Measurements from ENCODE around the gene PSTPIP2. TPM values are rescaled to one million over a fixed set of nuclear protein-coding genes. Genes with fewer than 3 reads are reported as not detected.

The PSTPIP2 gene
- total RNA-seq, 1 experiment from 2014 or later: 3.3 TPM

DNA sequence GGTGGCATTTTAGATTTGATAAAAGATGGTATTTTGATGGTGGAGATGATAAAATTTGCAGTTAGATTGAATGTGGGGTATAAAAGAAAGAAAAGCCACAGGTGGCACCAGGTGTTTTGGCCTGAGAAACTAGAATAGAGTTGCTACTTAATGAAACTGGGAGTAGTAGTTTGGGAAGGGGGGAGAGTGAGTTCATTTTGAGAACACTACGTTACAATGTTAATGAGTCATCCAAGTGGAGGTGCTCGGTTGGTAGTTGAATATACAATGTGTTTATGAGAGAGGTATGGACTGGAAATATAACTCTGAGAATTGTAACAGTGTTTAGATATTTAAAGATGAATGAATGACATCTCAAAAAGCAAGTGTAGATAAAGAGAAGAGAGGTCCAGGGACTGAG, 131.3 kb downstream of the PSTPIP2 start:
- no peak overlapping the region for H2BK5ac ChIP-seq (ENCODE audit: insufficient read length, low read length)
- no peak overlapping the region for H3K4ac ChIP-seq (ENCODE audit: low read depth, low read length)

More for the DNA sequence above, 131.3 kb downstream of the PSTPIP2 start:
- Histone ChIP-seq H4K91ac (ENCODE audit: insufficient read length, low read depth, low read length) (no peak overlapping the region), H4K5ac (ENCODE audit: insufficient read length, low read depth, low read length) (no peak overlapping the region), H3K4me1 (ENCODE audit: insufficient read depth, low read length) (no peaks in the 10 kb centered on the region), H3K9me3 (ENCODE audit: control insufficient read depth, low read depth, low read length) (no peaks in the 10 kb centered on the region), H2AFZ (ENCODE audit: low read length) (no peak overlapping the region), H3K14ac (ENCODE audit: insufficient read depth, low read length) (no peak overlapping the region), H3T11ph (ENCODE audit: low read length) (no peak overlapping the region), H2BK120ac (ENCODE audit: low read depth, low read length, poor library complexity, severe bottlenecking) (no peak overlapping the region), H3K23me2 (ENCODE audit: insufficient read length, low read depth, low read length, poor library complexity, severe bottlenecking) (no peaks in the 10 kb centered on the region), H2BK20ac (ENCODE audit: low read depth, low read length, poor library complexity, severe bottlenecking) (no peak overlapping the region), H2AK5ac (ENCODE audit: insufficient read length, low read length) (no peak overlapping the region), H4K20me1 (ENCODE audit: control insufficient read depth, insufficient read depth, insufficient read length) (no peaks in the 10 kb centered on the region), H2BK12ac (ENCODE audit: insufficient read length, low read depth, low read length) (no peak overlapping the region), H3K23ac (ENCODE audit: insufficient read length, low read depth, low read length) (no peak overlapping the region), H3K9ac (ENCODE audit: extremely low read depth, insufficient read length, low read length) (no peak overlapping the region), H3K27ac (ENCODE audit: insufficient read length, low read depth, low read length) (no peak overlapping the region), H3K27me3 (ENCODE audit: insufficient read depth, low read length) (no peaks in the 10 kb centered on the region), H4K8ac (replicated peaks; ENCODE audit: insufficient read length, low read depth, low read length) (no peak overlapping the region), H3K18ac (ENCODE audit: insufficient read length, low read depth, low read length) (no peak overlapping the region), H2BK15ac (ENCODE audit: low read depth, low read length) (no peak overlapping the region), H3K79me1 (ENCODE audit: insufficient read depth, low read depth, low read length, poor library complexity, severe bottlenecking) (no peaks in the 10 kb centered on the region), H3K4me2 (ENCODE audit: insufficient read depth, insufficient read length, low read length) (no peak overlapping the region), H3K79me2 (ENCODE audit: insufficient read depth, low read length) (no peaks in the 10 kb centered on the region), H3K56ac (ENCODE audit: insufficient read length, low read depth, low read length) (no peak overlapping the region)
- H3K36me3 Mint-ChIP-seq (ENCODE audit: insufficient read depth in 1 of 3, low read depth in 3 of 3): peaks cover 11 to 60% (median 42%) of the 10 kb centered on the region in 3 experiments; a peak in 5 of 7 replicates
- no peaks in the 10 kb centered on the region for H3K27me3 Mint-ChIP-seq (ENCODE audit: low read depth)
- H3K9me3 Mint-ChIP-seq: no peaks in the 10 kb centered on the region
- H3K27ac Mint-ChIP-seq: no peak overlapping the region; a peak in 1 of 7 replicates
- no peak for DNase-seq
- TF ChIP-seq, protein P1, sequence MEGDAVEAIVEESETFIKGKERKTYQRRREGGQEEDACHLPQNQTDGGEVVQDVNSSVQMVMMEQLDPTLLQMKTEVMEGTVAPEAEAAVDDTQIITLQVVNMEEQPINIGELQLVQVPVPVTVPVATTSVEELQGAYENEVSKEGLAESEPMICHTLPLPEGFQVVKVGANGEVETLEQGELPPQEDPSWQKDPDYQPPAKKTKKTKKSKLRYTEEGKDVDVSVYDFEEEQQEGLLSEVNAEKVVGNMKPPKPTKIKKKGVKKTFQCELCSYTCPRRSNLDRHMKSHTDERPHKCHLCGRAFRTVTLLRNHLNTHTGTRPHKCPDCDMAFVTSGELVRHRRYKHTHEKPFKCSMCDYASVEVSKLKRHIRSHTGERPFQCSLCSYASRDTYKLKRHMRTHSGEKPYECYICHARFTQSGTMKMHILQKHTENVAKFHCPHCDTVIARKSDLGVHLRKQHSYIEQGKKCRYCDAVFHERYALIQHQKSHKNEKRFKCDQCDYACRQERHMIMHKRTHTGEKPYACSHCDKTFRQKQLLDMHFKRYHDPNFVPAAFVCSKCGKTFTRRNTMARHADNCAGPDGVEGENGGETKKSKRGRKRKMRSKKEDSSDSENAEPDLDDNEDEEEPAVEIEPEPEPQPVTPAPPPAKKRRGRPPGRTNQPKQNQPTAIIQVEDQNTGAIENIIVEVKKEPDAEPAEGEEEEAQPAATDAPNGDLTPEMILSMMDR (conservative IDR thresholded peaks at IDR 0.05): no peak
- WGBS (ENCODE audit: extremely low coverage, insufficient read length, low lambda C conversion rate): no CpG with 5 or more reads among the region's 2 CpGs
- no peak overlapping the region for H3K4me3 Mint-ChIP-seq
- H3K4me1 Mint-ChIP-seq: no peaks in the 10 kb centered on the region
